ENCODE measurements around the gene RRAGC. TPM values are rescaled to one million over a fixed set of nuclear protein-coding genes. Genes with fewer than 3 reads are reported as not detected.

Gene RRAGC
- total and polyA plus RNA-seq, 2 experiments from 2014 or later, result 9.3 to 12.8 TPM

- Histone ChIP-seq H3K79me2 (replicated peaks; ENCODE audit: insufficient read depth) (no peaks in the 10 kb centered on the region), H3K27me3 (ENCODE audit: insufficient read depth) (no peaks in the 10 kb centered on the region)
- no peak for DNase-seq (ENCODE audit: low spot score)
These were observed 69.0 kb downstream of the RRAGC start for GRCh38 chr1:38790422-38791163.

GRCh38 chr1:38789498-38790169 is 69.9 kb downstream of the RRAGC start:
- 0 out of 2 replicates have a peak, but pooled peaks cover 4% of the 10 kb centered on the region for H3F3A ChIP-seq (replicated peaks; ENCODE audit: low read depth)
- no peaks in the 10 kb centered on the region for H3K27me3 ChIP-seq (ENCODE audit: insufficient read depth)
- H3K4me3 Mint-ChIP-seq, result no peak overlapping the region
- H3K36me3 ChIP-seq (ENCODE audit: insufficient read depth), result 0 out of 2 replicates have a peak, but pooled peaks cover 4% of the 10 kb centered on the region
- H3K36me3 Mint-ChIP-seq (ENCODE audit: low read depth), result no peaks in the 10 kb centered on the region
- no peak overlapping the region for H3K27ac ChIP-seq (ENCODE audit: low read depth)
- DNase-seq (ENCODE audit: low spot score), result no peak
- no peaks in the 10 kb centered on the region for H4K20me1 ChIP-seq (replicated peaks; ENCODE audit: insufficient read depth)
- no peak overlapping the region for H2AFZ ChIP-seq
- H3K27ac Mint-ChIP-seq, result no peak overlapping the region
- peaks cover 6% of the 10 kb centered on the region for H3K27me3 Mint-ChIP-seq (ENCODE audit: insufficient read depth, low read depth, poor library complexity)
- H3K9me3 Mint-ChIP-seq, result no peaks in the 10 kb centered on the region
- H3K4me1 Mint-ChIP-seq, result peaks cover 37% of the 10 kb centered on the region
- H3K4me2 ChIP-seq, result no peak overlapping the region
- H3K4me3 ChIP-seq, result no peak overlapping the region
- no peaks in the 10 kb centered on the region for H3K9me2 ChIP-seq (ENCODE audit: insufficient read depth)
- H3K79me2 ChIP-seq (replicated peaks; ENCODE audit: insufficient read depth), result no peaks in the 10 kb centered on the region
- H3K4me1 ChIP-seq (ENCODE audit: insufficient read depth), result peaks cover 43% of the 10 kb centered on the region
- no peak for ATAC-seq
- TF ChIP-seq EZH2 (IDR thresholded peaks at IDR 0.05; ENCODE audit: low read depth, unreplicated experiment), result no peak
- no peak for TF ChIP-seq STAT1 (IDR thresholded peaks at IDR 0.05; ENCODE audit: unreplicated experiment)
- no peak for TF ChIP-seq ETS1 (IDR thresholded peaks at IDR 0.05)
- no peak for TF ChIP-seq NANOG (IDR thresholded peaks at IDR 0.05; ENCODE audit: borderline replicate concordance)
- TF ChIP-seq ZNF114 (CRISPR knock-in tag; IDR thresholded peaks at IDR 0.05), result no peak
- TF ChIP-seq CTCF (conservative IDR thresholded peaks at IDR 0.05; ENCODE audit: low read depth in 2 of 2), result no peak
- TF ChIP-seq ZNF462 (CRISPR knock-in tag; IDR thresholded peaks at IDR 0.05), result no peak
- no peak for TF ChIP-seq POLR2AphosphoS5 (IDR thresholded peaks at IDR 0.05; ENCODE audit: low read depth)
- no peak for TF ChIP-seq ZNF331 (CRISPR knock-in tag; IDR thresholded peaks at IDR 0.05; ENCODE audit: low read depth)
- no peak for TF ChIP-seq JUNB (IDR thresholded peaks at IDR 0.05; ENCODE audit: unreplicated experiment)

More at GRCh38 chr1:38790422-38791163, 69.0 kb downstream of the RRAGC start:
- H2AFZ ChIP-seq, result no peak overlapping the region
- H3K4me3 Mint-ChIP-seq, result no peak overlapping the region
- no peak overlapping the region for H3K4me2 ChIP-seq
- H3K36me3 Mint-ChIP-seq (ENCODE audit: low read depth), result no peaks in the 10 kb centered on the region
- no peak for ATAC-seq
- 0 out of 2 replicates have a peak, but pooled peaks cover 4% of the 10 kb centered on the region for H3F3A ChIP-seq (replicated peaks; ENCODE audit: low read depth)
- H4K20me1 ChIP-seq (replicated peaks; ENCODE audit: insufficient read depth), result no peaks in the 10 kb centered on the region
- peaks cover 38% of the 10 kb centered on the region for H3K4me1 ChIP-seq (ENCODE audit: insufficient read depth)
- H3K27me3 Mint-ChIP-seq (ENCODE audit: insufficient read depth, low read depth, poor library complexity), result peaks cover 6% of the 10 kb centered on the region
- H3K9me3 Mint-ChIP-seq, result no peaks in the 10 kb centered on the region
- no peaks in the 10 kb centered on the region for H3K9me2 ChIP-seq (ENCODE audit: insufficient read depth)
- peaks cover 35% of the 10 kb centered on the region for H3K4me1 Mint-ChIP-seq
- H3K36me3 ChIP-seq (ENCODE audit: insufficient read depth), result 0 out of 2 replicates have a peak, but pooled peaks cover 4% of the 10 kb centered on the region
- TF ChIP-seq EZH2phosphoT487 (IDR thresholded peaks at IDR 0.05; ENCODE audit: unreplicated experiment) (no peak), ZNF114 (CRISPR knock-in tag; IDR thresholded peaks at IDR 0.05) (no peak), STAT1 (IDR thresholded peaks at IDR 0.05; ENCODE audit: unreplicated experiment) (no peak), NANOG (IDR thresholded peaks at IDR 0.05; ENCODE audit: borderline replicate concordance) (no peak)
- H3K27ac Mint-ChIP-seq, result no peak overlapping the region
- no peak overlapping the region for H3K4me3 ChIP-seq
- no peak overlapping the region for H3K27ac ChIP-seq (ENCODE audit: low read depth)
